Stimulated activated CD4-positive, alpha-beta T cell treated with anti-CD3 and anti-CD28 coated beads, Interleukin-12 subunit alpha, Interleukin-12 subunit beta, amount 100 ng/mL, for 4 hours (primary cell): ENCODE results near the gene ZNRF3.

Source experiments
- DNase-seq: peaks from one replicate; pipeline ENCODE4 v3.0.0-alpha.2; 2020

Gene ZNRF3

GRCh38 chr22:28956506-28956905 lies 73.1 kb downstream of the ZNRF3 start:
- no peak for DNase-seq

GRCh38 chr22:28958611-28959010 lies 75.2 kb downstream of the ZNRF3 start:
- DNase-seq: no peak

- no peak for DNase-seq
These were observed 78.7 kb downstream of the ZNRF3 start for GRCh38 chr22:28962042-28962554.

- DNase-seq: no peak
These were observed 80.0 kb downstream of the ZNRF3 start for GRCh38 chr22:28963362-28963761.

GRCh38 chr22:28967163-28967665 lies 83.8 kb downstream of the ZNRF3 start:
- no peak for DNase-seq

- DNase-seq: no peak
These were observed 84.6 kb downstream of the ZNRF3 start for GRCh38 chr22:28967969-28968368.

GRCh38 chr22:28969401-28970168 lies 86.2 kb downstream of the ZNRF3 start:
- no peak for DNase-seq

- no peak for DNase-seq
These were observed 90.0 kb downstream of the ZNRF3 start for GRCh38 chr22:28973352-28973751.

- no peak for DNase-seq
These were observed 93.7 kb downstream of the ZNRF3 start for GRCh38 chr22:28977060-28977459.

GRCh38 chr22:28977481-28977971 lies 94.2 kb downstream of the ZNRF3 start:
- no peak for DNase-seq

GRCh38 chr22:28978158-28978557 lies 94.8 kb downstream of the ZNRF3 start:
- DNase-seq: no peak

- DNase-seq: no peak
These were observed 95.8 kb downstream of the ZNRF3 start for GRCh38 chr22:28978863-28979796.

GRCh38 chr22:28980326-28980725 lies 97.0 kb downstream of the ZNRF3 start:
- no peak for DNase-seq

- DNase-seq: no peak
These were observed 98.6 kb downstream of the ZNRF3 start for GRCh38 chr22:28981818-28982499.

GRCh38 chr22:28983190-28983589 lies 99.8 kb downstream of the ZNRF3 start:
- DNase-seq: no peak

GRCh38 chr22:28983788-28984441 lies 100.5 kb downstream of the ZNRF3 start:
- DNase-seq: no peak

GRCh38 chr22:28984482-28985158 lies 101.2 kb downstream of the ZNRF3 start:
- no peak for DNase-seq

GRCh38 chr22:28985581-28986290 lies 102.4 kb downstream of the ZNRF3 start:
- no peak for DNase-seq

GRCh38 chr22:28986366-28986765 lies 103.0 kb downstream of the ZNRF3 start:
- no peak for DNase-seq

GRCh38 chr22:28988457-28988856 lies 105.1 kb downstream of the ZNRF3 start:
- no peak for DNase-seq

- peak; percentile 5 for DNase-seq
These were observed 105.7 kb downstream of the ZNRF3 start for GRCh38 chr22:28989035-28989464.
